Nucleus accumbens (tissue), 56 donors: Measurements from ENCODE around the gene CDK5R1.
"Not testable (repeated sequence)": the region's sequence is repeated elsewhere in the genome, so short reads cannot be mapped to it uniquely, and the experiment has no call there.

Experiments
- DNase-seq, 56 donors: peaks; one replicate each; lab custom pipeline; 2025; lab: John Stamatoyannopoulos, UW

Gene CDK5R1

GRCh38 chr17:32513579-32513978, 26.8 kb downstream of the CDK5R1 start:
- no peak for DNase-seq

DNA sequence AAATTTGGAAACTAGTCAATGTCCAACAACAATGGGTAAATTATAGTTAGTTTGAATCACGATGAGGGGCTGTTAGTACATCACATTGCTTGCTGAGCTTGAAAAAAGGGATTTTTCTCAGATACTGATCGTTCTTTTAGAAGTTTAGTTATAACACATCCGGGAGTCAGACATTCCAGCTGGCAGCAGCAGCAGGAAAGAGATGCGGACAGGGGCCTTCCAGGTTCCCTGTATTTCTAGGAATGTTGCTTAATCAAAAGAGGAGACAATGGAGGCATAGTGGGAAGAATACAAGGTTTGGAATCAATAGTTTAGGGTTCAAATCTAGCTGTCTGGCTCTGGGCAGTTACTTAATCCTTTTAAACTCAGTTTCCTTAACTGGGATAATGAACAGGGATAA, 27.8 kb downstream of the CDK5R1 start:
- DNase-seq: no peak

- DNase-seq: peak in 1 of 56 donors; percentile 17
Observed at GRCh38 chr17:32515677-32516383, 29.0 kb downstream of the CDK5R1 start.

DNA sequence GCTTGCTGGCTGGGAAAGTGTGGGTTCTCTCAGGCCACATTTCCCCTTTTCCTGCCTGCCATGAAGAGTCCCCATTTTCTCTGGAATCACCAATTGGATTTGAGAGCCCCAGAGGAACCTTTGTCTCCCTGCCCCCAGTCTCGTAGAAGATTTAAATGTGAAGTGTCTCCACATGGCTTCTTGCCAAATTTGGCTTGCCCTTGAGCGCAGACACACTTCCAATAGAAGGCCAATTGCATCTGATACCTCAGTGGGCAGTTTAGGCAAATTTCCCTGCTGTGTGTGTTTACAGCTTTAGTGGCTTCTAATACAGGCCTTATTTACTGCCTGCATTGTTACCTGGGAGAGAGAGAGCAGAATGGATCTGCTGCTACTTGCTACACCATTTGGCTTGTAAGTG, 29.7 kb downstream of the CDK5R1 start:
- DNase-seq: no peak

GRCh38 chr17:32516940-32517701, 30.3 kb downstream of the CDK5R1 start:
- DNase-seq: no peak

DNA sequence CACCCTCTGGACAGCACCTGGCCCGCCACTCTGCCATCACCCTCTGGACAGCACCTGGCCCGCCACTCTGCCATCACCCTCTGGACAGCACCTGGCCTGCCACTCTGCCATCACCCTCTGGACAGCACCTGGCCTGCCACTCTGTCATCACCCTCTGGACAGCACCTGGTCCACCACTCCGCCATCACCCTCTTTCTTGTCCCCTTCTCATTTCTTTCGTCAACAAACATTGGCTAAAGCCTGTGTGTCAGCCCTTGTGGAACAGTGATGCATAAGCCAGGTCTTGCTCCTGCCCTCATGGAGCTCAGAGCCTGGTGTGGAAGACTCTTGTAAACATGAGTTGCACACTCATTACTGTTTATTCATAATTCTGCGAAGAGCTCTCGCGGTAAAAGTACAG, 31.2 kb downstream of the CDK5R1 start:
- DNase-seq: no peak

DNA sequence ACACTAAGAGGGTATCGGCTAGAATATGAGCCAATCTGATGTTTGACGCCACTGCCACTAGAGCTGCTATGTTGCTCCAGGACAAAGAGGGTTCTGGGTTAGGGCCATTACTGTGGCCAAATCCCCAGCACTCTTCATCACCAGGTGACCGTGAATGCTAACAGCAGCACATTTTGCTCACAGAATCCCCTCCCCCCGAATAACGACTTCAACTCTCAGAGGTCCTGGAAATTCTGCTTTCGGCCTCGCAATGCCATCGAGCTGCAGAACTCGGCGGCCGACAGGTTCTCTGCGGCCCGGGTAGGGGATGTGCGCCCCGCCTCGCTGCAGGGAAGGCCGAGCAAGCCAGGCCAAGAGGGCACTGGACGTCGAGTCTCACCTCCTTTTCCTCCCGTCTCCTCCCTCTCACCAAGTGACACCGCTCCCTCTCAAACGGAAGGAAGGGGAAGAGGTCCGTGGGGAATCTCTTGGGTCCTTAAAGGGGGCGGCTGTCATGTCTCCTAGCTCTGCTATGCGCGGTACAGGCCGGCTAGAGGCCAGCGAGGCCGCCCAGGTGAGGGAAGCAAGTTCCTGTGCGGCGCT, 31.9 kb downstream of the CDK5R1 start:
- no peak for DNase-seq

DNA sequence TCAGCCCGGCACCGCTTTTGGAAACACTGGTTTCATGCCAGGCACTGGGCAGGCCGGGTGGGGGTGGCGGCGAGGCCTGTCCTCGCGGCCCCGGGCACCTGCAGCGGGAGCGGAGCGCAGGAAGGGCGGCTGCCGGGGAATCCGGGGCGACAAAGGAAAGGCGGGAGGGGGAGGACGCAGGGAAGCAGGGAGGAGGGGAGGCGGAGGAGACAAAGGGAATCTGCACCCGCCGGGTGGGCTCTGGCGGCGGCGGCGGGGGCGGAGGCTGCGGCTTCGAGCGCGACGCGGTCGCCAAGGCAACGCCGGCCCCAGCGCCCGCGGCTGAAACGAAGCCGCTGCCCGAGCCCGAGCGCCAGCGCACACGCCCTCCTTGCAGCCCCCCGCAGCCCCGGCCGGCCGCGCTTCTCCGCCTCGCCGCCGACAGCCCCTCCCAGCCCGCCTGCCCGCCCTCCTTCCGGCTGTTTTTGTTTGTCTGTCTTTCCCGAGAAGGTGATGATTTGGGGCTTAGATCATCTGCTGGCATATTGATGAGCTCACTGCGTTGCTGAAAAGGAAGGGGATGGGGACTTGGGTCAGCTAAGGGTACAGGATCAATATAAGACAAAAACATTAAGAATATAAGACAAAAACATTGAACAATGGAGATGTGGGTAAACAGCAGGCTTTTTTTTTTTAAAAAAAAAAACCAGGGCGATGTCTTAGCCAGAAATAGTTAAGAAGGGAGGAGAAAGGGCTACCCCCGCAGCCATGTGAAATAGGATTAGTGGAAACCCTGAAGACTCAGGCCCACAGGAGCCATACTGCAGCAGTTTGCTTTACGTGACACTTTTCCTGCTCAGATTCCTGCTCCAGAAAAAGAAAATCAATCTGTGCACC, 32.7 kb downstream of the CDK5R1 start:
- DNase-seq: peak in 21 of 56 donors; percentile 15 to 86 (median 35)

GRCh38 chr17:32520104-32520701, 33.4 kb downstream of the CDK5R1 start:
- DNase-seq: peak in 17 of 56 donors; percentile 16 to 77 (median 36)

- DNase-seq: peak in 1 of 56 donors; percentile 23
Observed at GRCh38 chr17:32520737-32521404, 34.1 kb downstream of the CDK5R1 start.

DNA sequence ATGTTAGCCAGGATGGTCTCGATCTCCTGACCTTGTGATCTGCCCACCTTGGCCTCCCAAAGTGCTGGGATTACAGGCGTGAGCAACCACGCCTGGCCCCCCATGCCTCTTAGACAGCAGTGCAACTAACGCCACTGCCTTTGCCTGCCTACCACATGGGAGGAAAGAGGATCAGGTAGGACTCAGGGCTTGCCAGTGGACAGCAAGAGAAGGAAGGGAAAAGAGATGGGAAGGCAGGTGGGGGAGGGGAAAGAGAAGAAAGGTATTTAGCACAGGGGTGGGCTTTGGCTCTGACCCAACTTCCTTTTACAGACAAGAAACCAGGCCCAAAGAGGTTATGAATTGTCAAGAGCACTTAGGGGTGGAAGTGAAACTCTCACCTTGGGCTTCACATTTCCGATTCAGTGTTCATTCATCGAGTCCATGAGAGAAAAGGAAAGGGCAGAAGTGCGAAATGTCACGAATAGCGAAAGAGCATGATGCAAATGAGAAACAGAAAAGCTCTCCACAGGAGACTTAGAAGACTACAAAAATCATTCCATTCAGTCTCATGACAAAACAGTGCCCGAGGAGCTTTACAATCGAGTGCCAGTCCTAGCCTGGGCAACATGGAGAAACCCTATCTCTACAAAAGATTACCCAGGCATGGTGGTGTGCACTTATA, 36.4 kb downstream of the CDK5R1 start:
- no peak for DNase-seq

DNA sequence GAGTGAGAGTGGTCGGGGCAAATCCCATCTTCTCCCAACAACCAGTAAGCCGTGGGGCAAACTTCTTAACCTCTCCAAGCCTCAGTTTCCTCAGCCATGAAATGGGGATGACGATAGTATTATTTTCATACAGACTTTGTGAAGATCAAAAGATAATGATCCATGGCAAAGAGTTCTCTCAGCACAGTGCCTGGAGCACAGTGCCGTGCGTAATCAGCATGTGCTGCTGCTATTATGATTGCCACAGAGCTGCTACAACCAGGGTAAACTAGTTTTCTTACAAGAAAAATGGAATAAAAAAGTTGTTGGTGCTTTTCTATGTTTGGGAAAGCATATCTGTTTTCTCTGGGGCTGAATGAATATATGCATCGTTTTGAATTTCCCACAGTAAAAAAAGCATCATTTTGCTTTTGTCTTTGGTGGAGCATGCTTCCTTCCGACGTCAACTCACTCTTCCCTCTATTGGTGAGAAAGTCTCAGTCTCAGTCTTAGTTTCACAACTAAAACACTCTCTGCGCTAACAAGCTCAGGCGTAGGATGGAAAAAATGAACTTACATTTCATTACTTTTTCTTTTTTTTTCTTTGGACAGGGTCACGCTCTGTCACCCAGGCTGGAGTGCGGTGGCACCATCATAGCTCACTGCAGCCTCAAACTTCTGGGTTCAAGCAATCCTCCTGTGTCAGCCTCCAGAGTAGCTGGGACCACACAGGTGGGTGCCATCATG, 37.2 kb downstream of the CDK5R1 start:
- no peak for DNase-seq

- not testable (repeated sequence) for DNase-seq
Observed at GRCh38 chr17:32524553-32524880, 37.7 kb downstream of the CDK5R1 start.

- no peak for DNase-seq
Observed at GRCh38 chr17:32525122-32525521, 38.3 kb downstream of the CDK5R1 start.

DNA sequence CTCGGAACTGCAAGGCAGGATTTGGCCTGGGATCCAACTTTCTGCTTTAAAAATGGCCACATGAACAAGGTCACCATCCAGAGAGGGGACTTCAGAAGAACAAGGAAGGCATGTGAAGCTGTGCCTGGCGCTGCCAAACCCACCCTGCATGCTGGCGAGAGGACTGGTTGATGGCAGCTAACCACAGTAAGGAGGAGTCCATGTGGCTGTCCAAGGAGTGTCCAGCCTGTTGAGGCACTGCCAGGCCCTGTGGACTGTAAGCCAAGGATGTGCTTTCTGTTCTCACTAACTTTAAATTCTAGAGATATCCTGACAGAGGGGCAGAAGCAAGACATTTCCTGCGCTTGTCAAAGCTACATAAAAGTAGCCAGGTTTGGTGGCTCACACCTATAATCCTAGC, 40.4 kb downstream of the CDK5R1 start:
- DNase-seq: no peak

GRCh38 chr17:32528825-32529224, 42.0 kb downstream of the CDK5R1 start:
- no peak for DNase-seq

- peak in 1 of 56 donors; percentile 6 for DNase-seq
Observed at GRCh38 chr17:32529604-32530003, 42.8 kb downstream of the CDK5R1 start.

GRCh38 chr17:32533296-32533695, 46.5 kb downstream of the CDK5R1 start:
- DNase-seq: peak in 7 of 56 donors; percentile 9 to 44 (median 19)
